AG04449 (cell line): ENCODE measurements around the gene RPA3.

ENCODE experiments used
- CTCF ChIA-PET: fragments of 350-600 bp; formaldehyde crosslinking; extraction: SDS; loops from one replicate; lab custom pipeline; 2021; ENCODE audit warnings: antibody characterized with exemption; lab: Yijun Ruan, JAX
- POLR2A ChIA-PET: fragments of 400-600, 350-600 bp; formaldehyde crosslinking; extraction: SDS; loops from one replicate; lab custom pipeline; 2020; ENCODE audit warnings: antibody characterized with exemption, inconsistent platforms; lab: Yijun Ruan, JAX
- DNase-seq: peaks from one replicate; pipeline ENCODE4 v3.0.0-alpha.2; 2010; ENCODE audit warnings: low read depth, low spot score
- H3K4me3 ChIP-seq: 2 replicates; pipeline ENCODE4 v1.5.1; 2011; ENCODE audit warnings: low read depth, mild to moderate bottlenecking, control low read depth, low read length
- CTCF ChIP-seq: IDR thresholded peaks from one replicate; pipeline ENCODE4 v1.5.1; 2011; ENCODE audit warnings: mild to moderate bottlenecking, moderate library complexity, low read length, control low read depth, inconsistent platforms; ENCODE audit not compliant: insufficient read depth; ENCODE audit errors: missing control alignments

RPA3 gene

GRCh38 chr7:7738622-7739021, 20.2 kb upstream of the RPA3 start:
- ChIA-PET CTCF (interaction anchor here (1.1 to 2.9 kb wide), 3 partner anchors 16 to 57 kb away, joined by 3 to 10 read pairs (median 8); no protein-coding TSS in a partner anchor), POLR2A (no interaction called here)
- no peak for TF ChIP-seq CTCF
- no peak for DNase-seq
- no peak overlapping the region for H3K4me3 ChIP-seq

- ChIA-PET CTCF (interaction anchor here (2.9 kb wide), 2 partner anchors 17 to 57 kb away, joined by 8 to 10 read pairs; no protein-coding TSS in a partner anchor), POLR2A (no interaction called here)
- H3K4me3 ChIP-seq: no peak overlapping the region
- no peak for TF ChIP-seq CTCF
- DNase-seq: no peak
Measured at GRCh38 chr7:7738177-7738576, 19.8 kb upstream of the RPA3 start.

- TF ChIP-seq CTCF: no peak
- no peak overlapping the region for H3K4me3 ChIP-seq
- ChIA-PET CTCF (interaction anchor here (2.9 kb wide), 2 partner anchors 17 to 56 kb away, joined by 8 to 10 read pairs; no protein-coding TSS in a partner anchor), POLR2A (no interaction called here)
- no peak for DNase-seq
Measured at GRCh38 chr7:7737674-7738073, 19.3 kb upstream of the RPA3 start.

- CTCF ChIA-PET: interaction anchor here (1.2 to 1.6 kb wide), 2 partner anchors 55 to 454 kb away, joined by 3 to 5 read pairs; no protein-coding TSS in a partner anchor
- POLR2A ChIA-PET: no interaction called here
- no peak for TF ChIP-seq CTCF
- no peak overlapping the region for H3K4me3 ChIP-seq
- DNase-seq: no peak
Measured at GRCh38 chr7:7736671-7737070, 18.3 kb upstream of the RPA3 start.

GRCh38 chr7:7732621-7733281, 14.3 kb upstream of the RPA3 start:
- CTCF ChIA-PET: no interaction called here
- TF ChIP-seq CTCF: no peak
- peak; percentile 23 for DNase-seq
- POLR2A ChIA-PET: no interaction called here
- no peak overlapping the region for H3K4me3 ChIP-seq

- TF ChIP-seq CTCF: no peak
- DNase-seq: no peak
- H3K4me3 ChIP-seq: no peak overlapping the region
- ChIA-PET POLR2A (no interaction called here), CTCF (no interaction called here)
Measured at GRCh38 chr7:7731732-7732131, 13.3 kb upstream of the RPA3 start.
